Measurements from ENCODE around the gene ZNF236. TPM values are rescaled to one million over a fixed set of nuclear protein-coding genes. Genes with fewer than 3 reads are reported as not detected.

ZNF236 gene
- total RNA-seq, 6 experiments from 2014 or later = 3.8 to 7.6 (median 5.8) TPM

Small RNAs within 50 kb of the gene (small RNA-seq; reads per million reads assigned to genes)
- gene RF00017 (0 reads per million in 2 experiments), gene RNU6-346P (0 reads per million in 2 experiments)
